ENCODE results near the gene SPOP.

DNA sequence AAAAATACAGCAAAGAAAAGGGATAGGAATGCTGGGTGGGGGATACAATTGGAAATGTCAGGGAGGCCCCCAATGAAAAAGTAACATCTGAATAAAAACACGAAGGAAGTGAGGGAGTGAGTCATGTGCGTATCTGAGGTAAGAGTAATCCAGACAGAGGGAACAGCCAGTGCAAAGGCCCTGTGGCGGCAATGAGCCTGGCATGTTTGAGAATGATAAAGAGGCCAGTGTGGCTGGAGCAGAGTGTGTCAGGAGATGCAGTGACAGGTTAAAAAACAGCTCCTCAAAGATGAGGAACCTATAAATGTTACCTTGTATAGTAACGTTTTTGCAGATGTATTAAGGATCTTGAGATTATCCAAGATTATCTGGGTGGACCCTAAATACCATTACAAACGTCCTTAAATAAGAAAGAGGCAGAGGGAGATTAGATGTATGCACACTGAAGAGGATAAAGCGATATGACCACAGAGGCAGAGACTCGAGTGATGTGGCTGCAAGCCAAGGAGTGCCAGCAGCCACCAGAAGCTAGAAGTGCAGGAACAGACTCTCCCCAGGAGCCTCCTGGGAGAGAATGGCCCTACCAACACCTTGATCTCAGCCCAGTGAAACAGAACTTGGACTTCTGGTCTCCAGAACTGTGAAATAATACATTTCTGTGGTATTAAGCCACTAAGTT is 47.7 kb upstream of the SPOP start:
- TF ChIP-seq POLR2AphosphoS5 (IDR thresholded peaks at IDR 0.05) (no peak), EP300 (IDR thresholded peaks at IDR 0.05; ENCODE audit: low read depth) (no peak), POLR2A (IDR thresholded peaks at IDR 0.05) (no peak)
- TF ChIP-seq, protein P1, sequence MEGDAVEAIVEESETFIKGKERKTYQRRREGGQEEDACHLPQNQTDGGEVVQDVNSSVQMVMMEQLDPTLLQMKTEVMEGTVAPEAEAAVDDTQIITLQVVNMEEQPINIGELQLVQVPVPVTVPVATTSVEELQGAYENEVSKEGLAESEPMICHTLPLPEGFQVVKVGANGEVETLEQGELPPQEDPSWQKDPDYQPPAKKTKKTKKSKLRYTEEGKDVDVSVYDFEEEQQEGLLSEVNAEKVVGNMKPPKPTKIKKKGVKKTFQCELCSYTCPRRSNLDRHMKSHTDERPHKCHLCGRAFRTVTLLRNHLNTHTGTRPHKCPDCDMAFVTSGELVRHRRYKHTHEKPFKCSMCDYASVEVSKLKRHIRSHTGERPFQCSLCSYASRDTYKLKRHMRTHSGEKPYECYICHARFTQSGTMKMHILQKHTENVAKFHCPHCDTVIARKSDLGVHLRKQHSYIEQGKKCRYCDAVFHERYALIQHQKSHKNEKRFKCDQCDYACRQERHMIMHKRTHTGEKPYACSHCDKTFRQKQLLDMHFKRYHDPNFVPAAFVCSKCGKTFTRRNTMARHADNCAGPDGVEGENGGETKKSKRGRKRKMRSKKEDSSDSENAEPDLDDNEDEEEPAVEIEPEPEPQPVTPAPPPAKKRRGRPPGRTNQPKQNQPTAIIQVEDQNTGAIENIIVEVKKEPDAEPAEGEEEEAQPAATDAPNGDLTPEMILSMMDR (IDR thresholded peaks at IDR 0.05), result no peak
